GM13977 (cell line): ENCODE data around the gene MIOS.
"Not testable (repeated sequence)": the region's sequence is repeated elsewhere in the genome, so short reads cannot be mapped to it uniquely, and the experiment has no call there.

ENCODE experiments used
- DNase-seq: peaks from one replicate; pipeline ENCODE4 v3.0.0; 2012; ENCODE audit warnings: low spot score
- in situ Hi-C: fragments of 300-500 bp; cut with MboI; formaldehyde crosslinking; loops from one replicate; pipeline ENCODE4 v1.12.0; 2022; ENCODE audit warnings: low sequenced_read_pairs, low pct_unique_long_range_greater_than_20kb, mixed read lengths, inconsistent platforms; ENCODE audit not compliant: unreplicated experiment
- TF ChIP-seq, protein P1 (sequence below): IDR thresholded peaks from 2 replicates; pipeline ENCODE4 v1.5.1; 2012; ENCODE audit warnings: mild to moderate bottlenecking, control low read depth; ENCODE audit not compliant: insufficient read depth; ENCODE audit errors: extremely low read depth, missing control alignments

Gene MIOS

DNA sequence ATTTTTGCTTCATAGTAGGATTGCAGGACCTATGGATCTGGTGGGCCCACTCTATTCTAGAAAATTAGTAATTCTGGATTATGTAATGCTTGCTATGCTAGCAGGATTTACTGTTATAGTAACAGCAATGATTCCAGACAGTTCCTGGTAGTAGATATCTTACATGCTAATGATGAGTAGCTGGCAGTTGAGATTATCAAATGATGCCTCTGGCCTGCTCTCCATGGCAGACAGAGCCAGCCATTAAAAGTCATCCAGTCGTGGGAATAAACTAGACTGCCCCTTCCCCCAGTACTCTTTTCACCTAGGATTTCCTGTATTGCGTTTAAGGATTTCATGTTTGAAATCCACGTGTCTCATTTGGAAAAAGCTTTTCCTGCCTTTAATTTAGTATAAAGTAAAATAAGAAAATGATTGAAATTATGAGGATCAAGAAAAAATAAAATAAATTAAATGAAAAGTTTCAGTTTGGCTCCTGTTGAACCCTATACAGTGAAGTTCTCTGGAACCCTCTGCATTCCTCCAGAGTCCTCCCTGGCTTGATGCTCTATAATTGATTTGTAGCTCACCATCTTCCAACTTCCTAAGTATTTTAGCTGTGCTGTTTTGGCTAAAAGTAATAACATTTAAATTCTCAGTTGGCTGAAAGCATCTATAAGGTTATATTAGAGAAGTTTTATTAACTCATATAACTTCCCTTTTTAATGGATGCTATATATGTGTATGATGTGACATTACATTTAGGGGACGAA is 88.5 kb downstream of the MIOS start:
- DNase-seq, result no peak
- TF ChIP-seq, protein P1, sequence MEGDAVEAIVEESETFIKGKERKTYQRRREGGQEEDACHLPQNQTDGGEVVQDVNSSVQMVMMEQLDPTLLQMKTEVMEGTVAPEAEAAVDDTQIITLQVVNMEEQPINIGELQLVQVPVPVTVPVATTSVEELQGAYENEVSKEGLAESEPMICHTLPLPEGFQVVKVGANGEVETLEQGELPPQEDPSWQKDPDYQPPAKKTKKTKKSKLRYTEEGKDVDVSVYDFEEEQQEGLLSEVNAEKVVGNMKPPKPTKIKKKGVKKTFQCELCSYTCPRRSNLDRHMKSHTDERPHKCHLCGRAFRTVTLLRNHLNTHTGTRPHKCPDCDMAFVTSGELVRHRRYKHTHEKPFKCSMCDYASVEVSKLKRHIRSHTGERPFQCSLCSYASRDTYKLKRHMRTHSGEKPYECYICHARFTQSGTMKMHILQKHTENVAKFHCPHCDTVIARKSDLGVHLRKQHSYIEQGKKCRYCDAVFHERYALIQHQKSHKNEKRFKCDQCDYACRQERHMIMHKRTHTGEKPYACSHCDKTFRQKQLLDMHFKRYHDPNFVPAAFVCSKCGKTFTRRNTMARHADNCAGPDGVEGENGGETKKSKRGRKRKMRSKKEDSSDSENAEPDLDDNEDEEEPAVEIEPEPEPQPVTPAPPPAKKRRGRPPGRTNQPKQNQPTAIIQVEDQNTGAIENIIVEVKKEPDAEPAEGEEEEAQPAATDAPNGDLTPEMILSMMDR, result no peak
- in situ Hi-C loops, result loop anchor here (25.0 kb wide), 1 partner anchor 557 kb away; no protein-coding TSS in a partner anchor

DNA sequence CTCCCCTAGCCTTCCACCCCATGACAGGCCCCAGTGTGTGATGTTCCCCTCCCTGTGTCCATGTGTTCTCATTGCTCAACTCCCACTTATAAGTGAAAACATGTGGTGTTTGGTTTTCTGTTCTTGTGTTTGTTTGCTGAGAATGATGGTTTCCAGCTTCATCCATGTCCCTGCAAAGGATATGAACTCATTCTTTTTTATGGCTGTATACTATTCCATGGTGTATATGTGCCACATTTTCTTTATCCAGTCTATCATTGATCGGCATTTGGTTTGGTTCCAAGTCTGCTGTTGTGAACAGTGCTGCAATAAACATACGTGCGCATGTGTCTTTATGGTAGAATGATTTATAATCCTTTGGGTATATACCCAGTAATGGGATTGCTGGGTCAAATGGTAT is 89.8 kb downstream of the MIOS start:
- not testable (repeated sequence) for DNase-seq
- in situ Hi-C loops, result loop anchor here (25.0 kb wide), 1 partner anchor 556 kb away; no protein-coding TSS in a partner anchor
